ENCODE results near the gene TDP1. TPM values are rescaled to one million over a fixed set of nuclear protein-coding genes. Genes with fewer than 3 reads are reported as not detected.

TDP1 gene
- total and polyA plus RNA-seq, 9 of the 15 experiments (the other 6 are each of a cell fraction or from before 2014, with no cell fraction given) = 21.4 to 41.6 (median 32.3) TPM

DNA sequence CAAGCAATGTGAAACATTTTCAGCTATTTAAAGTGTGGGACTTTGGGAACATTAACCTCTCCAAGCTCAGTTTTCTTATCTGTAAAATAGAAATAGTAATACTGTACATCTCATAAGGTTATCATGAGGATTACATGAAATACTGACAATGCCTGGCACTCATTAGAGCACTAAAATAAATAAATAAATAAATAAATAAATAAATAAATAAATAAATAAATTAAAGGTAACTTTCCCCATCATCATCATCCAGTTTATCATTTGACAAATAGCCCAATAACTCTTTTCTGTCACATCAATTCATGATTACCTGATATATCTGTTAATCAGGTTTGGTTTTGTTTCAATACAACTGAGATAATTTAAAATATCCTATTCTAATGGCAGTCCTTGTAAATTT lies 49.7 kb upstream of the TDP1 start:
- ChIA-PET CTCF (ENCODE audit: low intra/inter-chr PET ratio) (no interaction called here), POLR2A (no interaction called here)
- Histone ChIP-seq H2AFZ (ENCODE audit: low read depth, low read length) (no peak overlapping the region), H3K27me3 (ENCODE audit: control insufficient read depth in 2 of 2, insufficient read depth in 2 of 2, low read length in 2 of 2) (no peaks in the 10 kb centered on the region), H3K36me3 (ENCODE audit: control insufficient read depth, insufficient read depth, low read length) (no peaks in the 10 kb centered on the region), H3K9me1 (ENCODE audit: control insufficient read depth, insufficient read depth, low read length) (no peaks in the 10 kb centered on the region), H3K9ac (ENCODE audit: insufficient read depth in 1 of 2, low read depth in 2 of 2, low read length in 2 of 2) (no peak overlapping the region), H3K4me1 (replicated peaks in 1 of 2; ENCODE audit: control insufficient read depth in 2 of 2, insufficient read depth in 2 of 2, low read length in 2 of 2) (no peaks in the 10 kb centered on the region), H3K27ac (ENCODE audit: extremely low read depth, low read depth, low read length) (no peak overlapping the region), H3K4me2 (ENCODE audit: insufficient read depth, low read length) (no peak overlapping the region), H3K9me3 (replicated peaks; ENCODE audit: control insufficient read depth, insufficient read depth, low read depth, low read length) (no peaks in the 10 kb centered on the region), H4K20me1 (replicated peaks; ENCODE audit: control insufficient read depth, insufficient read depth, low read length) (no peaks in the 10 kb centered on the region), H3K79me2 (ENCODE audit: control insufficient read depth, insufficient read depth, low read length) (no peaks in the 10 kb centered on the region), H3K4me3 (no peak overlapping the region)
- in situ Hi-C loops (cut with MboI) = no loop called here
- FAIRE-seq (no peak), ATAC-seq (no peak), DNase-seq (ENCODE audit: extremely low read depth in 1 of 4, low spot score in 3 of 4) (no peak)
- BruUV-seq (replicated peaks) = no TSS peak
- intact Hi-C loops (cut with micrococcal nuclease) = no loop called here
- TF ChIP-seq NR4A1 (CRISPR knock-in tag; IDR thresholded peaks at IDR 0.05) = no peak
- no peak for TF ChIP-seq NR4A1 (tag; IDR thresholded peaks at IDR 0.05)
- no peak for TF ChIP-seq FOXK1 (CRISPR knock-in tag; IDR thresholded peaks at IDR 0.05; ENCODE audit: borderline replicate concordance)
- TF ChIP-seq ZBTB7A (IDR thresholded peaks at IDR 0.05; ENCODE audit: borderline replicate concordance, control insufficient read depth, low read depth, low read length) = no peak
- no peak for TF ChIP-seq MCM2 (IDR thresholded peaks at IDR 0.05; ENCODE audit: low read depth)
- no peak for TF ChIP-seq DMBX1 (CRISPR knock-in tag; IDR thresholded peaks at IDR 0.05; ENCODE audit: borderline replicate concordance)
- TF ChIP-seq GATAD2A (IDR thresholded peaks at IDR 0.05) = no peak
- TF ChIP-seq ILK (tag; IDR thresholded peaks at IDR 0.05; ENCODE audit: borderline replicate concordance, low read depth) = no peak
- TF ChIP-seq ARID2 (IDR thresholded peaks at IDR 0.05) = no peak
- TF ChIP-seq, protein P1, sequence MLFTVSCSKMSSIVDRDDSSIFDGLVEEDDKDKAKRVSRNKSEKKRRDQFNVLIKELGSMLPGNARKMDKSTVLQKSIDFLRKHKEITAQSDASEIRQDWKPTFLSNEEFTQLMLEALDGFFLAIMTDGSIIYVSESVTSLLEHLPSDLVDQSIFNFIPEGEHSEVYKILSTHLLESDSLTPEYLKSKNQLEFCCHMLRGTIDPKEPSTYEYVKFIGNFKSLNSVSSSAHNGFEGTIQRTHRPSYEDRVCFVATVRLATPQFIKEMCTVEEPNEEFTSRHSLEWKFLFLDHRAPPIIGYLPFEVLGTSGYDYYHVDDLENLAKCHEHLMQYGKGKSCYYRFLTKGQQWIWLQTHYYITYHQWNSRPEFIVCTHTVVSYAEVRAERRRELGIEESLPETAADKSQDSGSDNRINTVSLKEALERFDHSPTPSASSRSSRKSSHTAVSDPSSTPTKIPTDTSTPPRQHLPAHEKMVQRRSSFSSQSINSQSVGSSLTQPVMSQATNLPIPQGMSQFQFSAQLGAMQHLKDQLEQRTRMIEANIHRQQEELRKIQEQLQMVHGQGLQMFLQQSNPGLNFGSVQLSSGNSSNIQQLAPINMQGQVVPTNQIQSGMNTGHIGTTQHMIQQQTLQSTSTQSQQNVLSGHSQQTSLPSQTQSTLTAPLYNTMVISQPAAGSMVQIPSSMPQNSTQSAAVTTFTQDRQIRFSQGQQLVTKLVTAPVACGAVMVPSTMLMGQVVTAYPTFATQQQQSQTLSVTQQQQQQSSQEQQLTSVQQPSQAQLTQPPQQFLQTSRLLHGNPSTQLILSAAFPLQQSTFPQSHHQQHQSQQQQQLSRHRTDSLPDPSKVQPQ (CRISPR knock-in tag; IDR thresholded peaks at IDR 0.05; ENCODE audit: borderline replicate concordance) = no peak
- no peak for TF ChIP-seq NR2F6 (CRISPR knock-in tag; IDR thresholded peaks at IDR 0.05)
- TF ChIP-seq, protein P2, sequence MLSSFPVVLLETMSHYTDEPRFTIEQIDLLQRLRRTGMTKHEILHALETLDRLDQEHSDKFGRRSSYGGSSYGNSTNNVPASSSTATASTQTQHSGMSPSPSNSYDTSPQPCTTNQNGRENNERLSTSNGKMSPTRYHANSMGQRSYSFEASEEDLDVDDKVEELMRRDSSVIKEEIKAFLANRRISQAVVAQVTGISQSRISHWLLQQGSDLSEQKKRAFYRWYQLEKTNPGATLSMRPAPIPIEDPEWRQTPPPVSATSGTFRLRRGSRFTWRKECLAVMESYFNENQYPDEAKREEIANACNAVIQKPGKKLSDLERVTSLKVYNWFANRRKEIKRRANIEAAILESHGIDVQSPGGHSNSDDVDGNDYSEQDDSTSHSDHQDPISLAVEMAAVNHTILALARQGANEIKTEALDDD (IDR thresholded peaks at IDR 0.05) = no peak
- TF ChIP-seq, protein P3, sequence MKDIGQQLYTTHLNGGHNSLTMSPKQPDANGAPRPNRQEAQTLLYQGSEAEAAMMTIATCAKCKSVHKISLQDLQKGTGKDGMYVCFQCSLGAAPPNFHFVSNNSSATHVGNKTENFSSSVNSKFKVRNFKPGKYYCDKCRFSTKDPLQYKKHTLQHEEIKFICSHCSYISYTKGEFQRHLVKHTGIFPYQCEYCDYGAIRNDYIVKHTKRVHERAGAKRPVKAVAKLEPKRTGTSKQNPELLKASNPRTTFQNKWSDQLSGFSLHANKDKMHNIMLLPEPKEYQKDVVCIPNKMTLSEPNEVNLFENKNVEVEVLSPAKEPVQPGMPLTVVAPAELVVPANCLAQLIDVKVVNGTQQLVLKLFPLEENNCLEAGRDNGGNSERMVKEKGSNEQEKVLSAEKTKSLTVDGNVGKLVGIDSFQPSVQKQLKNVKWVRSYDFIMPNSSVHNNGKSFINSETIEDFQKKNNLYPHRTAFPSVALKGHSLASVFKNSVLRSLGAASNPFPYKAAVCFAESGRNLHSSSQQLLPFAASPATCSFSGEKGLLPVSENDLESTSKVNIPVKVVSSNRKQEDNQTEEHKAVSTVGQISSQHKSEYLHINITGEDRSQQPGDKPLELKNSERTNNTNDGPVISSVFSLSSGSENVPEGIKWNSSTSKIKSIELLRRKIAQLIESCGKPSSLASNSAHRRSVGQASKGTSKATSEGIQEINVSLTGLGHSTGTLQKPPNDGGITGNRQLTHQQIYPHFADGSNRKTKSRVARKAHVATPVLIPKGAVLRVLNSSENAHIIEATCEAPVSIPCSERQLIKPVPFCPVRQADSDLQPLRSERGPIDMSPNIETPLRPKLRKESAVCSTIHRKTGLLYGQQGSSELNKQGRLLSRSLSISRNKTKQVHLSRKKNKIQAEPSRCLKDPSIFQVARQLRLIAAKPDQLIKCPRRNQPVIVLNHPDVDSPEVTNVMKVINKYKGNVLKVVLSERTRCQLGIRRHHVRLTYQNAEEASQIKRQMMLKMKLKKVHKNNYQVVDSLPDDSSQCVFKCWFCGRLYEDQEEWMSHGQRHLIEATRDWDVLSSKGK (CRISPR knock-in tag; IDR thresholded peaks at IDR 0.05) = no peak
- no peak for TF ChIP-seq HIVEP1 (CRISPR knock-in tag; IDR thresholded peaks at IDR 0.05)
- TF ChIP-seq, protein P4, sequence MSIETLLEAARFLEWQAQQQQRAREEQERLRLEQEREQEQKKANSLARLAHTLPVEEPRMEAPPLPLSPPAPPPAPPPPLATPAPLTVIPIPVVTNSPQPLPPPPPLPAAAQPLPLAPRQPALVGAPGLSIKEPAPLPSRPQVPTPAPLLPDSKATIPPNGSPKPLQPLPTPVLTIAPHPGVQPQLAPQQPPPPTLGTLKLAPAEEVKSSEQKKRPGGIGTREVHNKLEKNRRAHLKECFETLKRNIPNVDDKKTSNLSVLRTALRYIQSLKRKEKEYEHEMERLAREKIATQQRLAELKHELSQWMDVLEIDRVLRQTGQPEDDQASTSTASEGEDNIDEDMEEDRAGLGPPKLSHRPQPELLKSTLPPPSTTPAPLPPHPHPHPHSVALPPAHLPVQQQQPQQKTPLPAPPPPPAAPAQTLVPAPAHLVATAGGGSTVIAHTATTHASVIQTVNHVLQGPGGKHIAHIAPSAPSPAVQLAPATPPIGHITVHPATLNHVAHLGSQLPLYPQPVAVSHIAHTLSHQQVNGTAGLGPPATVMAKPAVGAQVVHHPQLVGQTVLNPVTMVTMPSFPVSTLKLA (conservative IDR thresholded peaks at IDR 0.05) = no peak
- no peak for TF ChIP-seq KAT8 (IDR thresholded peaks at IDR 0.05; ENCODE audit: low read depth)
